ENCODE results near the gene UBE2L6.

The UBE2L6 gene

GRCh38 chr11:57566905-57567514 lies 462 bp downstream of the UBE2L6 start:
- WGBS = 46% methylated on average over 12 of the region's 15 CpGs
- H3K23ac ChIP-seq (ENCODE audit: low read length in 2 of 2) = peak overlapping the region in 1 of 2 experiments; percentile 99

DNA sequence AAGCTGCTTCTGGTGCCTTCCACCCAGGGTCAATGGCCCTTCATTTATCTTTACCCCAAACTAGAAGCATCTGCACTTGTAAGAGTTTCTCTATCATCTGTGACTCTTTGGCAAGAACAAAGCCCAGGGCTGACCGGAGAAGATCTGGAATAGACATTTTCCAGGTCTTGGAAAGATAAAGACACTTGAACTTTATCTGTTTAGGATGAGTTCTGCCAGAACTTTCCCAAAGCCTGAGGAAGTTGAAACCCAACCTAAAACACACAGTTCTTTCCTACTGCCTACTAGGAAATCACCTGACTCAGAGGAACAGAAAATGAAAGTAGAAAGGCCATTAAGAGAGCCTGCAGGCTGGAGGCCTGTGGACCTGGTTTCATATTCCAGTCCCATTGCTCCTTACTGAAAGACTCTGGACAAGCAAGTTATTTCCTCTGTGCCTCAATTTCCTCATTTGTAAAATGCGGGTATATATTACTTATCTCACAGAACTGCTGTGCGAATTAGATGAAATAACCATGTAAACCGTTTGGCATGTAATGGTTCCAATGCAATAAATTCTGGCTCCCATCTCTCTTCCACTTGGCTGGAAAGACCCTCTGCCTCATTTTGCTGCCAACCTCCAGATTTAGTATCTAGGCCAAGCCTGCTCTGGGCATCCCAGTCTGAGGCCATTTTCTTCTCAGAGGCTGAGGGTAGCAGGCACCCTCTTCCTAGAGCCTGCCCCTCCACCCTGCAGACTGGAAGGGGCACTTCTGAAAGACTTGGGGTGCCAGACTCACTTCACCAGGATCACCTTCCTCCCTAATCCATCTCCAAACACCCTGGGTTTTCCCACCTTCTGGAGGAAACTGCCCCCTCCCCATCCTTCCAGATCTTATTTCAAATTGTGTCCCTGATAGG lies 1.2 kb downstream of the UBE2L6 start:
- Histone ChIP-seq H3K27ac (ENCODE audit: low read length, poor library complexity, severe bottlenecking) (no peak overlapping the region), H3K9ac (ENCODE audit: low read length) (peak overlapping the region; percentile 86), H3K14ac (ENCODE audit: low read length in 2 of 2) (no peak overlapping the region), H3K4me3 (ENCODE audit: insufficient read depth in 1 of 2, low read depth in 1 of 2, low read length in 2 of 2) (peak overlapping the region in 1 of 2 experiments; percentile 85), H2AFZ (ENCODE audit: low read depth, low read length) (no peak overlapping the region), H3K27me3 (ENCODE audit: control insufficient read depth in 1 of 2, insufficient read depth in 1 of 2, low read length in 2 of 2) (no peaks in the 10 kb centered on the region), H3K9me3 (ENCODE audit: control insufficient read depth, low read length) (no peaks in the 10 kb centered on the region), H4K91ac (ENCODE audit: low read length) (peak overlapping the region; percentile 78), H3K36me3 (ENCODE audit: control insufficient read depth in 1 of 2, insufficient read depth in 2 of 2, low read depth in 1 of 2, low read length in 2 of 2) (peaks cover 0 to 8% of the 10 kb centered on the region in 2 experiments), H2BK12ac (ENCODE audit: low read length in 2 of 2) (no peak overlapping the region), H3K79me1 (replicated peaks; ENCODE audit: low read length, poor library complexity, severe bottlenecking) (peaks cover 6% of the 10 kb centered on the region), H3K23ac (ENCODE audit: low read length in 2 of 2) (no peak overlapping the region), H2BK5ac (ENCODE audit: low read depth, low read length, poor library complexity, severe bottlenecking) (no peak overlapping the region), H3K4me1 (ENCODE audit: control insufficient read depth, insufficient read depth, low read depth, low read length) (peaks cover 12% of the 10 kb centered on the region), H3K4ac (ENCODE audit: low read depth in 1 of 2, low read length in 2 of 2) (peak overlapping the region in 1 of 2 experiments; percentile 33), H3K4me2 (ENCODE audit: low read length, poor library complexity, severe bottlenecking) (peak overlapping the region; percentile 17), H2BK15ac (ENCODE audit: low read depth, poor library complexity, severe bottlenecking) (peak overlapping the region; percentile 49), H4K8ac (ENCODE audit: low read length) (peak overlapping the region; percentile 83), H2AK5ac (ENCODE audit: low read length, severe bottlenecking) (no peak overlapping the region), H3K18ac (ENCODE audit: low read depth in 1 of 2, low read length in 2 of 2) (peak overlapping the region; percentile 38 to 64), H2BK120ac (ENCODE audit: low read depth, low read length) (no peak overlapping the region)
- DNase-seq = peak; percentile 80
- WGBS = 81% methylated on average over 4 of the region's 4 CpGs

More at GRCh38 chr11:57566905-57567514, 462 bp downstream of the UBE2L6 start:
- Histone ChIP-seq H2AFZ (ENCODE audit: low read depth, low read length) (peak overlapping the region; percentile 74), H2BK120ac (ENCODE audit: low read depth, low read length) (no peak overlapping the region), H3K27ac (ENCODE audit: low read length, poor library complexity, severe bottlenecking) (no peak overlapping the region), H3K18ac (ENCODE audit: low read depth in 1 of 2, low read length in 2 of 2) (peak overlapping the region; percentile 37 to 75), H2AK5ac (ENCODE audit: low read length, severe bottlenecking) (no peak overlapping the region), H3K14ac (ENCODE audit: low read length in 2 of 2) (no peak overlapping the region), H3K4me2 (ENCODE audit: low read length, poor library complexity, severe bottlenecking) (peak overlapping the region; percentile 77), H2BK15ac (ENCODE audit: low read depth, poor library complexity, severe bottlenecking) (peak overlapping the region; percentile 49), H3K9me3 (ENCODE audit: control insufficient read depth, low read length) (no peaks in the 10 kb centered on the region), H2BK5ac (ENCODE audit: low read depth, low read length, poor library complexity, severe bottlenecking) (no peak overlapping the region), H3K9ac (ENCODE audit: low read length) (peak overlapping the region; percentile 86), H2BK12ac (ENCODE audit: low read length in 2 of 2) (peak overlapping the region in 1 of 2 experiments; percentile 75), H4K8ac (ENCODE audit: low read length) (peak overlapping the region; percentile 12), H3K79me1 (replicated peaks; ENCODE audit: low read length, poor library complexity, severe bottlenecking) (peaks cover 6% of the 10 kb centered on the region), H3K4me3 (ENCODE audit: insufficient read depth in 1 of 2, low read depth in 1 of 2, low read length in 2 of 2) (peak overlapping the region; percentile 85 to 90), H3K27me3 (ENCODE audit: control insufficient read depth in 1 of 2, insufficient read depth in 1 of 2, low read length in 2 of 2) (no peaks in the 10 kb centered on the region), H3K4ac (ENCODE audit: low read depth in 1 of 2, low read length in 2 of 2) (peak overlapping the region; percentile 40 to 89), H3K4me1 (ENCODE audit: control insufficient read depth, insufficient read depth, low read depth, low read length) (peaks cover 12% of the 10 kb centered on the region), H4K91ac (ENCODE audit: low read length) (peak overlapping the region; percentile 3), H3K36me3 (ENCODE audit: control insufficient read depth in 1 of 2, insufficient read depth in 2 of 2, low read depth in 1 of 2, low read length in 2 of 2) (peaks cover 0 to 6% of the 10 kb centered on the region in 2 experiments)
- peak; percentile 57 for DNase-seq

DNA sequence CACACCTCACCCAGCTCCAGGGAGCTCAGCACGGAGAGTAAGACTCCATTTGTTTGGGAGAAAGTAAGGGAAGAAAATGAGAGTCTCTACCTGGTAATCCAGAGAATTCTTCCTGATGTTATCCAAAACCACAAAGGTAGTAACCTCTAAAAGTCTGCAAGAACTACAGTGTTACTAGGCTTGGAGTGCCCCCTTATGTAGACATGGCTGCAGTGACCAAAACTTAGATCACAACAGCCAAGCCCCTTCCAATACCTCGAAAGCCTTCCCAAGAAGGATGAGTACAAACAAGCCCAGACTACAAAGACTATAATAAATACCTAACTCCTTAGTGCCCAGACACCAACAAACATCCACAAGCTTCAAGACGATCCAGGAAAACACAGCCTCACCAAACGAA lies 4.9 kb downstream of the UBE2L6 start:
- Histone ChIP-seq H3K36me3 (ENCODE audit: control insufficient read depth in 1 of 2, insufficient read depth in 2 of 2, low read depth in 1 of 2, low read length in 2 of 2) (peaks cover 13 to 34% of the 10 kb centered on the region in 2 experiments), H3K4ac (ENCODE audit: low read depth in 1 of 2, low read length in 2 of 2) (no peak overlapping the region), H2BK5ac (ENCODE audit: low read depth, low read length, poor library complexity, severe bottlenecking) (no peak overlapping the region), H3K18ac (ENCODE audit: low read depth in 1 of 2, low read length in 2 of 2) (no peak overlapping the region), H3K27me3 (ENCODE audit: control insufficient read depth in 1 of 2, insufficient read depth in 1 of 2, low read length in 2 of 2) (no peaks in the 10 kb centered on the region), H3K79me1 (replicated peaks; ENCODE audit: low read length, poor library complexity, severe bottlenecking) (peaks cover 10% of the 10 kb centered on the region), H3K9ac (ENCODE audit: low read length) (no peak overlapping the region), H3K14ac (ENCODE audit: low read length in 2 of 2) (no peak overlapping the region), H4K8ac (ENCODE audit: low read length) (no peak overlapping the region), H3K4me2 (ENCODE audit: low read length, poor library complexity, severe bottlenecking) (no peak overlapping the region), H3K4me1 (ENCODE audit: control insufficient read depth, insufficient read depth, low read depth, low read length) (peaks cover 4% of the 10 kb centered on the region), H2BK120ac (ENCODE audit: low read depth, low read length) (no peak overlapping the region), H2BK15ac (ENCODE audit: low read depth, poor library complexity, severe bottlenecking) (no peak overlapping the region), H3K27ac (ENCODE audit: low read length, poor library complexity, severe bottlenecking) (no peak overlapping the region), H4K91ac (ENCODE audit: low read length) (no peak overlapping the region), H2AK5ac (ENCODE audit: low read length, severe bottlenecking) (no peak overlapping the region), H3K9me3 (ENCODE audit: control insufficient read depth, low read length) (no peaks in the 10 kb centered on the region), H2AFZ (ENCODE audit: low read depth, low read length) (no peak overlapping the region), H3K4me3 (ENCODE audit: insufficient read depth in 1 of 2, low read depth in 1 of 2, low read length in 2 of 2) (no peak overlapping the region), H2BK12ac (ENCODE audit: low read length in 2 of 2) (no peak overlapping the region), H3K23ac (ENCODE audit: low read length in 2 of 2) (no peak overlapping the region)
- 83% methylated on average over 4 of the region's 4 CpGs for WGBS
- no peak for DNase-seq

DNA sequence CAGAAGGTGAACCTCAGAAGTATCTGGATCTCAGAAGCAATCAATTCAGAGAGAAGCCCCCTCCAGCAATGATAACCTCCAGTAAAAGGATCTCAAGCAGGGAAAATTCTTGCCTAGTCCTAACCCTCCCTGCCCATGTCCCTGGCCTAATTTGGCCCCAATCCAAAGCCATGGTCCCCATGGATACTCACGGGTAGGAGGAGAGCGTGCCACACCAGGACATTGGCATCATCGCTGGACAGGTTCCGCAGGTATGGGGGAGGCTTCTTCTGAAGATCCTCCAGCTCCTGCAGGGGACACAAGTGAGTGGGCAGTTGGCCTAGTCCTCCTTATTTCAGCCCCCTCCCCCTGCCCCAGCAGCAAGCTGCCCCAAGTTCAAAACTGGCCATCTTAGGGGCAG lies 7.3 kb downstream of the UBE2L6 start:
- WGBS = 97% methylated on average over 4 of the region's 4 CpGs
- Histone ChIP-seq H3K9ac (ENCODE audit: low read length) (no peak overlapping the region), H3K36me3 (ENCODE audit: control insufficient read depth in 1 of 2, insufficient read depth in 2 of 2, low read depth in 1 of 2, low read length in 2 of 2) (peaks cover 24 to 58% of the 10 kb centered on the region in 2 experiments), H3K4me2 (ENCODE audit: low read length, poor library complexity, severe bottlenecking) (no peak overlapping the region), H4K8ac (ENCODE audit: low read length) (no peak overlapping the region), H3K79me1 (replicated peaks; ENCODE audit: low read length, poor library complexity, severe bottlenecking) (peaks cover 8% of the 10 kb centered on the region), H2AFZ (ENCODE audit: low read depth, low read length) (no peak overlapping the region), H4K91ac (ENCODE audit: low read length) (no peak overlapping the region), H2AK5ac (ENCODE audit: low read length, severe bottlenecking) (no peak overlapping the region), H2BK15ac (ENCODE audit: low read depth, poor library complexity, severe bottlenecking) (no peak overlapping the region), H3K9me3 (ENCODE audit: control insufficient read depth, low read length) (no peaks in the 10 kb centered on the region), H3K4me1 (ENCODE audit: control insufficient read depth, insufficient read depth, low read depth, low read length) (no peaks in the 10 kb centered on the region), H3K14ac (ENCODE audit: low read length in 2 of 2) (no peak overlapping the region), H2BK12ac (ENCODE audit: low read length in 2 of 2) (no peak overlapping the region), H3K18ac (ENCODE audit: low read depth in 1 of 2, low read length in 2 of 2) (no peak overlapping the region), H3K4ac (ENCODE audit: low read depth in 1 of 2, low read length in 2 of 2) (no peak overlapping the region), H3K27ac (ENCODE audit: low read length, poor library complexity, severe bottlenecking) (no peak overlapping the region), H2BK120ac (ENCODE audit: low read depth, low read length) (no peak overlapping the region), H2BK5ac (ENCODE audit: low read depth, low read length, poor library complexity, severe bottlenecking) (no peak overlapping the region), H3K27me3 (ENCODE audit: control insufficient read depth in 1 of 2, insufficient read depth in 1 of 2, low read length in 2 of 2) (no peaks in the 10 kb centered on the region), H3K23ac (ENCODE audit: low read length in 2 of 2) (no peak overlapping the region), H3K4me3 (ENCODE audit: insufficient read depth in 1 of 2, low read depth in 1 of 2, low read length in 2 of 2) (no peak overlapping the region)
- DNase-seq = no peak

Measured in mesenchymal stem cell (in vitro differentiated cells and primary cell).